Large intestine (tissue), 3 donors: ENCODE measurements around the gene RFX1. TPM values are rescaled to one million over a fixed set of nuclear protein-coding genes. Genes with fewer than 3 reads are reported as not detected.

Source experiments
- DNase-seq, 2 donors: peaks; one replicate each; pipeline versions ENCODE4 v3.0.0 to v3.0.0-alpha.2; 2013
- H3K27ac ChIP-seq: one replicate; pipeline ENCODE4 v1.5.1; 2013; ENCODE audit warnings: low read length
- H3K27me3 ChIP-seq: 2 replicates; pipeline ENCODE4 v1.6.1; 2013; ENCODE audit warnings: low read length; ENCODE audit not compliant: control insufficient read depth, insufficient read depth
- H3K36me3 ChIP-seq: 2 replicates; pipeline ENCODE4 v1.6.1; 2013; ENCODE audit warnings: low read length; ENCODE audit not compliant: control insufficient read depth, insufficient read depth
- H3K4me1 ChIP-seq: one replicate; pipeline ENCODE4 v1.6.1; 2013; ENCODE audit warnings: low read length; ENCODE audit not compliant: control insufficient read depth, insufficient read depth
- H3K4me3 ChIP-seq: one replicate; pipeline ENCODE4 v1.5.1; 2013; ENCODE audit warnings: low read length
- H3K9me3 ChIP-seq: one replicate; pipeline ENCODE4 v1.6.1; 2013; ENCODE audit warnings: mild to moderate bottlenecking, low read depth, low read length, moderate library complexity; ENCODE audit not compliant: control insufficient read depth
- WGBS: methylation state at CpG from one replicate; pipeline ENCODE4 v1.1.5; 2013; ENCODE audit warnings: low lambda C conversion rate; ENCODE audit not compliant: insufficient coverage; 5-methylcytosine and 5-hydroxymethylcytosine counted together
- polyA plus RNA-seq: library from polyadenylated mRNA; unstranded; fragments of 120-200 nt; gene quantifications from one replicate; pipeline ENCODE4 v1.2.1, GENCODE V29; 2013

Gene RFX1
- polyA plus RNA-seq, 1 donor, result 17.1 TPM

- no CpG with 5 or more reads among the region's 22 CpGs for WGBS
- Histone ChIP-seq H3K9me3 (peaks cover 8% of the 10 kb centered on the region), H3K27ac (no peak overlapping the region), H3K4me1 (no peaks in the 10 kb centered on the region), H3K36me3 (peaks cover 33% of the 10 kb centered on the region), H3K27me3 (no peaks in the 10 kb centered on the region), H3K4me3 (no peak overlapping the region)
- DNase-seq, result no peak
Observed at GRCh38 chr19:13996928-13997630, 9.0 kb downstream of the RFX1 start.

- Histone ChIP-seq H3K27ac (no peak overlapping the region), H3K4me1 (no peaks in the 10 kb centered on the region), H3K27me3 (no peaks in the 10 kb centered on the region), H3K9me3 (peaks cover 8% of the 10 kb centered on the region), H3K4me3 (no peak overlapping the region), H3K36me3 (peaks cover 42% of the 10 kb centered on the region)
- WGBS, result no CpG with 5 or more reads among the region's 14 CpGs
- no peak for DNase-seq
Observed at GRCh38 chr19:13995878-13996765, 10.0 kb downstream of the RFX1 start.

GRCh38 chr19:13995017-13995728 lies 10.9 kb downstream of the RFX1 start:
- no CpG with 5 or more reads among the region's 13 CpGs for WGBS
- Histone ChIP-seq H3K27me3 (no peaks in the 10 kb centered on the region), H3K27ac (no peak overlapping the region), H3K4me1 (no peaks in the 10 kb centered on the region), H3K4me3 (no peak overlapping the region), H3K36me3 (peaks cover 46% of the 10 kb centered on the region), H3K9me3 (peaks cover 8% of the 10 kb centered on the region)
- no peak for DNase-seq

GRCh38 chr19:13993590-13994300 lies 12.4 kb downstream of the RFX1 start:
- H3K9me3 ChIP-seq, result peaks cover 3% of the 10 kb centered on the region
- DNase-seq, result no peak
- H3K27ac ChIP-seq, result no peak overlapping the region
- no peak overlapping the region for H3K4me3 ChIP-seq
- H3K27me3 ChIP-seq, result no peaks in the 10 kb centered on the region
- peaks cover 44% of the 10 kb centered on the region for H3K36me3 ChIP-seq
- H3K4me1 ChIP-seq, result no peaks in the 10 kb centered on the region
- 60% methylated on average over 1 of the region's 22 CpGs for WGBS

GRCh38 chr19:13992025-13992424 lies 14.1 kb downstream of the RFX1 start:
- DNase-seq, result no peak
- peaks cover 39% of the 10 kb centered on the region for H3K36me3 ChIP-seq
- WGBS, result no CpG with 5 or more reads among the region's 7 CpGs

GRCh38 chr19:13990085-13990484 lies 16.0 kb downstream of the RFX1 start:
- H3K9me3 ChIP-seq, result no peaks in the 10 kb centered on the region

More at GRCh38 chr19:13992025-13992424, 14.1 kb downstream of the RFX1 start:
- H3K27me3 ChIP-seq, result no peaks in the 10 kb centered on the region
- H3K4me3 ChIP-seq, result no peak overlapping the region
- H3K27ac ChIP-seq, result no peak overlapping the region
- H3K4me1 ChIP-seq, result peaks cover 6% of the 10 kb centered on the region
- no peaks in the 10 kb centered on the region for H3K9me3 ChIP-seq

GRCh38 chr19:13989487-13989886 lies 16.6 kb downstream of the RFX1 start:
- no peak overlapping the region for H3K4me3 ChIP-seq
- DNase-seq, result no peak
- no peak overlapping the region for H3K27ac ChIP-seq
- H3K36me3 ChIP-seq, result peaks cover 30% of the 10 kb centered on the region
- peaks cover 23% of the 10 kb centered on the region for H3K4me1 ChIP-seq
- 100% methylated on average over 1 of the region's 7 CpGs for WGBS
- H3K9me3 ChIP-seq, result no peaks in the 10 kb centered on the region
- H3K27me3 ChIP-seq, result no peaks in the 10 kb centered on the region

More at GRCh38 chr19:13990085-13990484, 16.0 kb downstream of the RFX1 start:
- WGBS, result no CpG with 5 or more reads among the region's 8 CpGs
- no peak overlapping the region for H3K4me3 ChIP-seq
- DNase-seq, result no peak
- peaks cover 23% of the 10 kb centered on the region for H3K4me1 ChIP-seq
- H3K27me3 ChIP-seq, result no peaks in the 10 kb centered on the region
- peaks cover 32% of the 10 kb centered on the region for H3K36me3 ChIP-seq
- H3K27ac ChIP-seq, result no peak overlapping the region

GRCh38 chr19:13987101-13987890 lies 18.8 kb downstream of the RFX1 start:
- Histone ChIP-seq H3K27ac (peak overlapping the region; percentile 73), H3K4me3 (no peak overlapping the region), H3K9me3 (no peaks in the 10 kb centered on the region), H3K27me3 (no peaks in the 10 kb centered on the region), H3K4me1 (peaks cover 35% of the 10 kb centered on the region), H3K36me3 (peaks cover 26% of the 10 kb centered on the region)
- no peak for DNase-seq
- no CpG with 5 or more reads among the region's 17 CpGs for WGBS

- H3K4me1 ChIP-seq, result peaks cover 35% of the 10 kb centered on the region
- peak overlapping the region; percentile 30 for H3K4me3 ChIP-seq
- peak; percentile 68 to 73 for DNase-seq
- H3K36me3 ChIP-seq, result peaks cover 27% of the 10 kb centered on the region
- no CpG with 5 or more reads among the region's 19 CpGs for WGBS
- peak overlapping the region; percentile 73 for H3K27ac ChIP-seq
- no peaks in the 10 kb centered on the region for H3K9me3 ChIP-seq
- no peaks in the 10 kb centered on the region for H3K27me3 ChIP-seq
Observed at GRCh38 chr19:13986348-13986904, 19.7 kb downstream of the RFX1 start.
